Thoracic aorta (tissue), 2 donors: ENCODE measurements around the gene SPATC1L. TPM values are rescaled to one million over a fixed set of nuclear protein-coding genes. Genes with fewer than 3 reads are reported as not detected.

Experiments
- ATAC-seq: fragments of 150-250 bp; one replicate; pipeline ENCODE4 v1.8.0; 2017; ENCODE audit warnings: low read depth; ENCODE audit not compliant: insufficient number of reproducible peaks, low FRiP score
- DNase-seq: peaks from one replicate; pipeline ENCODE4 v3.0.0-alpha.2; 2020; ENCODE audit warnings: low spot score
- H3K27ac ChIP-seq, 2 donors: fragments of 200-600 bp; sonication (generic); 1 replicate in 1 of 2; 2 replicates in 1 of 2; pipeline ENCODE4 v1.5.1; 2016; ENCODE audit warnings: mild to moderate bottlenecking in 2 of 2, moderate library complexity in 2 of 2
- H3K27me3 ChIP-seq: fragments of 200-600 bp; sonication (generic); replicated peaks from 2 replicates; pipeline ENCODE4 v1.6.0; 2016; ENCODE audit warnings: mild to moderate bottlenecking; ENCODE audit not compliant: insufficient read depth
- H3K36me3 ChIP-seq: fragments of 200-600 bp; sonication (generic); one replicate; pipeline ENCODE4 v1.5.1; 2016
- H3K4me1 ChIP-seq, 2 donors: fragments of 200-600 bp; sonication (generic); 1 replicate in 1 of 2; 2 replicates in 1 of 2; pipeline versions ENCODE4 v1.5.1 to v1.6.0; 2016; ENCODE audit warnings: low read depth in 2 of 2, mild to moderate bottlenecking in 1 of 2; ENCODE audit not compliant: control insufficient read depth in 1 of 2
- H3K4me3 ChIP-seq: fragments of 200-600 bp; sonication (generic); 2 replicates; pipeline ENCODE4 v1.5.1; 2016; ENCODE audit warnings: mild to moderate bottlenecking
- H3K9me3 ChIP-seq: fragments of 200-600 bp; sonication (generic); 2 replicates; pipeline ENCODE4 v1.5.1; 2016
- CTCF ChIP-seq: fragments of 200-600 bp; sonication (generic); IDR thresholded peaks from one replicate; pipeline ENCODE4 v1.5.1; 2019; ENCODE audit warnings: antibody characterized with exemption
- total RNA-seq, 2 donors: library from RNA; depleted of rRNA; stranded (reverse); fragments of >200 nt; gene quantifications; one replicate each; pipeline versions ENCODE4 v1.1.0 to v1.2.3, GENCODE V29; 2016

Gene SPATC1L
- total RNA-seq, 2 donors from 2014 or later = 3.2 to 7.9 TPM

- Histone ChIP-seq H3K36me3 (peaks cover 90% of the 10 kb centered on the region), H3K9me3 (no peaks in the 10 kb centered on the region), H3K4me3 (no peak overlapping the region), H3K4me1 (no peaks in the 10 kb centered on the region), H3K27ac (no peak overlapping the region), H3K27me3 (no peaks in the 10 kb centered on the region)
- TF ChIP-seq CTCF = no peak
- DNase-seq (no peak), ATAC-seq (no peak)
Measured at GRCh38 chr21:46124083-46124925, 60.0 kb downstream of the SPATC1L start.

GRCh38 chr21:46122758-46123683 is 61.2 kb downstream of the SPATC1L start:
- no peak overlapping the region for H3K27ac ChIP-seq
- ATAC-seq = no peak

GRCh38 chr21:46122237-46122671 is 62.0 kb downstream of the SPATC1L start:
- no peak for ATAC-seq
- TF ChIP-seq CTCF = no peak
- H3K27ac ChIP-seq = peak overlapping the region in 1 of 2 donors; percentile 15
- H3K4me1 ChIP-seq = no peaks in the 10 kb centered on the region
- no peak for DNase-seq
- peaks cover 93% of the 10 kb centered on the region for H3K36me3 ChIP-seq
- no peaks in the 10 kb centered on the region for H3K9me3 ChIP-seq
- no peaks in the 10 kb centered on the region for H3K27me3 ChIP-seq
- H3K4me3 ChIP-seq = no peak overlapping the region

More at GRCh38 chr21:46122758-46123683, 61.2 kb downstream of the SPATC1L start:
- DNase-seq = no peak
- Histone ChIP-seq H3K9me3 (no peaks in the 10 kb centered on the region), H3K36me3 (peaks cover 93% of the 10 kb centered on the region), H3K27me3 (no peaks in the 10 kb centered on the region), H3K4me3 (no peak overlapping the region), H3K4me1 (no peaks in the 10 kb centered on the region)
- no peak for TF ChIP-seq CTCF

GRCh38 chr21:46121286-46122221 is 62.7 kb downstream of the SPATC1L start:
- Histone ChIP-seq H3K4me1 (no peaks in the 10 kb centered on the region), H3K9me3 (no peaks in the 10 kb centered on the region), H3K4me3 (no peak overlapping the region), H3K36me3 (peaks cover 93% of the 10 kb centered on the region), H3K27ac (peak overlapping the region; percentile 6 to 15), H3K27me3 (no peaks in the 10 kb centered on the region)
- DNase-seq (no peak), ATAC-seq (no peak)
- no peak for TF ChIP-seq CTCF
